HepG2 (cell line): ENCODE data around the gene GBE1. TPM values are rescaled to one million over a fixed set of nuclear protein-coding genes. Genes with fewer than 3 reads are reported as not detected.
"Not testable (repeated sequence)": the region's sequence is repeated elsewhere in the genome, so short reads cannot be mapped to it uniquely, and the experiment has no call there.

Experiments used
- ATAC-seq: fragments of 200-7000 bp; cut with Tn5 transposase; 3 replicates; pipeline ENCODE4 v1.9.1; 2020; ENCODE audit warnings: mild to moderate bottlenecking, moderate library complexity
- BruUV-seq: library from RNA; stranded (reverse); fragments of 400-500 nt; replicated peaks from 2 replicates; lab custom pipeline; 2021; lab: Mats Ljungman, UMichigan
- CTCF ChIA-PET: fragments of 300-600 bp; formaldehyde crosslinking; extraction: SDS; loops from one replicate; lab custom pipeline; 2021; ENCODE audit warnings: low total read pairs, inconsistent platforms, low intra/inter-chr PET ratio; lab: Yijun Ruan, JAX
- POLR2A ChIA-PET: fragments of 350-600 bp; sonication (Branson Sonifier 250); formaldehyde crosslinking; loops from one replicate; lab custom pipeline; 2020; ENCODE audit warnings: antibody characterized with exemption, inconsistent platforms; lab: Yijun Ruan, JAX
- DNase-seq: peaks from one replicate; pipeline ENCODE4 v3.0.0-alpha.2; 2015; ENCODE audit warnings: low spot score
- FAIRE-seq: peaks from 3 replicates; lab custom pipeline; 2011; peaks lifted over from hg19 to GRCh38; lab: Jason Lieb, UNC
- H2AFZ ChIP-seq: one replicate; pipeline ENCODE4 v1.6.1; 2011; ENCODE audit warnings: low read length, inconsistent platforms
- H3K27ac ChIP-seq: fragments of 300-600 bp; 3 replicates; pipeline ENCODE4 v1.8.0; 2011; ENCODE audit warnings: mixed run types, mild to moderate bottlenecking, mixed read lengths, low read length, inconsistent platforms; ENCODE audit not compliant: insufficient read depth; ENCODE audit errors: extremely low read length
- H3K27me3 ChIP-seq, 2 experiments: fragments of 200-600 bp in 1 of 2; 2 replicates in 1 of 2; 3 replicates in 1 of 2; pipeline versions ENCODE4 v1.6.0 to v1.8.0; 2011; ENCODE audit warnings: low read length in 2 of 2, mild to moderate bottlenecking in 2 of 2, moderate library complexity in 2 of 2, inconsistent platforms in 1 of 2; ENCODE audit not compliant: insufficient read depth in 2 of 2, control insufficient read depth in 1 of 2
- H3K36me3 ChIP-seq, 2 experiments: fragments of 200-600 bp in 1 of 2; replicated peaks in 1 of 2; 2 replicates in 1 of 2; 3 replicates in 1 of 2; pipeline versions ENCODE4 v1.5.1 to v1.8.0; 2011; ENCODE audit warnings: low read length in 2 of 2, inconsistent platforms in 1 of 2; ENCODE audit not compliant: insufficient read depth in 2 of 2, control insufficient read depth in 1 of 2
- H3K4me1 ChIP-seq: 2 replicates; pipeline ENCODE4 v1.5.1; 2012; ENCODE audit warnings: low read length, inconsistent platforms; ENCODE audit not compliant: insufficient read depth
- H3K4me2 ChIP-seq: 2 replicates; pipeline ENCODE4 v1.6.0; 2011; ENCODE audit warnings: low read depth, low read length, inconsistent platforms
- H3K4me3 ChIP-seq, 3 experiments: fragments of 200-600 bp in 1 of 3; sonication (generic), shearing (Covaris generic) in 1 of 3; replicated peaks in 1 of 3; 2 replicates each; pipeline ENCODE4 v1.5.1; 2011 to 2016; ENCODE audit warnings: low read length in 3 of 3, inconsistent platforms in 2 of 3, low read depth in 2 of 3, mild to moderate bottlenecking in 2 of 3, control low read depth in 1 of 3, mixed read lengths in 1 of 3; ENCODE audit not compliant: insufficient read depth in 1 of 3
- H3K79me2 ChIP-seq: one replicate; pipeline ENCODE4 v1.6.1; 2011; ENCODE audit warnings: low read length, inconsistent platforms; ENCODE audit not compliant: insufficient read depth
- H3K9ac ChIP-seq: 2 replicates; pipeline ENCODE4 v1.6.0; 2011; ENCODE audit warnings: mild to moderate bottlenecking, low read depth, low read length, inconsistent platforms; ENCODE audit not compliant: insufficient read depth
- H3K9me3 ChIP-seq: 2 replicates; pipeline ENCODE4 v1.5.1; 2012; ENCODE audit warnings: mild to moderate bottlenecking, low read length
- H4K20me1 ChIP-seq: 2 replicates; pipeline ENCODE4 v1.6.0; 2011; ENCODE audit warnings: inconsistent platforms, mild to moderate bottlenecking, low read length, moderate library complexity; ENCODE audit not compliant: insufficient read depth
- FOXK2 ChIP-seq: fragments of 450-650 bp; IDR thresholded peaks from 2 replicates; pipeline ENCODE4 v1.6.1; 2016
- GPBP1L1 ChIP-seq: sonication (generic); formaldehyde crosslinking; IDR thresholded peaks from 2 replicates; pipeline ENCODE4 v1.5.0; 2020; ENCODE audit warnings: mild to moderate bottlenecking, missing genetic modification reagents
- GZF1 ChIP-seq: sonication (generic); formaldehyde crosslinking; IDR thresholded peaks from 2 replicates; pipeline ENCODE4 v1.5.1; 2020; ENCODE audit warnings: mild to moderate bottlenecking, missing genetic modification reagents
- SSRP1 ChIP-seq: IDR thresholded peaks from 2 replicates; pipeline ENCODE4 v1.6.1; 2016; ENCODE audit warnings: control low read depth
- ZNF451 ChIP-seq: sonication (generic); formaldehyde crosslinking; IDR thresholded peaks from 2 replicates; pipeline ENCODE4 v1.5.0; 2020; ENCODE audit warnings: mild to moderate bottlenecking, missing genetic modification reagents
- ZNF513 ChIP-seq: sonication (generic); formaldehyde crosslinking; conservative IDR thresholded peaks from 2 replicates; pipeline ENCODE4 v1.5.0; 2020; ENCODE audit warnings: missing genetic modification reagents
- ZNF629 ChIP-seq: sonication (generic); formaldehyde crosslinking; conservative IDR thresholded peaks from 2 replicates; pipeline ENCODE4 v1.5.0; 2020; ENCODE audit warnings: missing genetic modification reagents
- ZNF678 ChIP-seq: sonication (generic); formaldehyde crosslinking; IDR thresholded peaks from 2 replicates; pipeline ENCODE4 v1.4.0; 2020; ENCODE audit warnings: mild to moderate bottlenecking, missing genetic modification reagents
- ZNF878 ChIP-seq: sonication (generic); formaldehyde crosslinking; IDR thresholded peaks from 2 replicates; pipeline ENCODE4 v1.8.1; 2023; ENCODE audit warnings: mild to moderate bottlenecking, missing genetic modification reagents, moderate library complexity
- WGBS: methylation state at CpG from one replicate; pipeline ENCODE4 v1.1.6; 2017; ENCODE audit warnings: low lambda C conversion rate; 5-methylcytosine and 5-hydroxymethylcytosine counted together
- in situ Hi-C: cut with HindIII; loops from 2 replicates; pipeline ENCODE4 v1.10.0; 2017; ENCODE audit warnings: low pct_unique_long_range_greater_than_20kb; ENCODE audit not compliant: extremely low pct_ligation_motif_present
- intact Hi-C: fragments of 100-400 bp; cut with micrococcal nuclease; formaldehyde crosslinking; loops from one replicate; pipeline ENCODE4 v1.10.0; 2022; ENCODE audit not compliant: unreplicated experiment
- polyA plus RNA-seq, 8 experiments: library from polyadenylated mRNA; depleted of rRNA in 3 of 8; stranded (reverse) in 7 of 8; unstranded in 1 of 8; fragments of >200 nt; fragmentation: Illumina TruSeq in 4 of 8; extraction: Trizol in 4 of 8; gene quantifications; 2 replicates each; pipeline versions ENCODE4 v1.2.1 to v1.2.3, GENCODE V29; 2011 to 2016; ENCODE audit warnings: low read depth in 4 of 8, missing spikeins in 1 of 8, mixed read lengths in 1 of 8; ENCODE audit not compliant: insufficient read depth in 1 of 8
- total RNA-seq, 5 experiments: library from RNA; depleted of rRNA; stranded (reverse); fragments of >200 nt; fragmentation: Illumina TruSeq; extraction: Trizol; gene quantifications; 2 replicates each; pipeline ENCODE4 v1.2.3, GENCODE V29; 2016; ENCODE audit warnings: low read depth in 1 of 5

Gene GBE1
- total and polyA plus RNA-seq, 2 of the 13 experiments (the other 11 are each of a cell fraction or from before 2014, with no cell fraction given): 22.9 to 36.1 TPM

GRCh38 chr3:81760215-81760614 is 1.2 kb downstream of the GBE1 start:
- H3K36me3 ChIP-seq: no peaks in the 10 kb centered on the region; a peak in 1 of 5 replicates
- intact Hi-C loops (loop anchor here (5.0 kb wide), 3 partner anchors 43 to 88 kb away; no protein-coding TSS in a partner anchor), in situ Hi-C loops (no loop called here)
- no peak for TF ChIP-seq ZNF678 (CRISPR knock-in tag)
- no peak for TF ChIP-seq GZF1
- no peak for TF ChIP-seq ZNF451
- no peak for TF ChIP-seq SSRP1 (CRISPR knock-in tag)
- TF ChIP-seq ZNF629 (CRISPR knock-in tag): peak; percentile 54; the same call in 1 of the 2 replicates
- no peak for TF ChIP-seq GPBP1L1 (CRISPR knock-in tag)
- no peak for TF ChIP-seq ZNF513 (CRISPR knock-in tag)
- TF ChIP-seq FOXK2: no peak
- no peak for TF ChIP-seq ZNF878
- no peak overlapping the region for H2AFZ ChIP-seq
- TSS peak; percentile 66 for BruUV-seq
- H3K27me3 ChIP-seq: no peaks in the 10 kb centered on the region
- CTCF ChIA-PET: no interaction called here
- ATAC-seq: no peak
- DNase-seq: no peak
- H3K27ac ChIP-seq: peak overlapping the region; percentile 97
- H4K20me1 ChIP-seq: no peaks in the 10 kb centered on the region
- FAIRE-seq: no peak
- 12% methylated on average over 3 of the region's 3 CpGs for WGBS
- peak overlapping the region; percentile 80 for H3K4me2 ChIP-seq
- peaks cover 51% of the 10 kb centered on the region for H3K79me2 ChIP-seq
- H3K9ac ChIP-seq: peak overlapping the region; percentile 88
- POLR2A ChIA-PET: no interaction called here
- H3K9me3 ChIP-seq: no peaks in the 10 kb centered on the region
- H3K4me3 ChIP-seq: peak overlapping the region; percentile 77 to 83 (median 79)
- H3K4me1 ChIP-seq: peaks cover 63% of the 10 kb centered on the region

DNA sequence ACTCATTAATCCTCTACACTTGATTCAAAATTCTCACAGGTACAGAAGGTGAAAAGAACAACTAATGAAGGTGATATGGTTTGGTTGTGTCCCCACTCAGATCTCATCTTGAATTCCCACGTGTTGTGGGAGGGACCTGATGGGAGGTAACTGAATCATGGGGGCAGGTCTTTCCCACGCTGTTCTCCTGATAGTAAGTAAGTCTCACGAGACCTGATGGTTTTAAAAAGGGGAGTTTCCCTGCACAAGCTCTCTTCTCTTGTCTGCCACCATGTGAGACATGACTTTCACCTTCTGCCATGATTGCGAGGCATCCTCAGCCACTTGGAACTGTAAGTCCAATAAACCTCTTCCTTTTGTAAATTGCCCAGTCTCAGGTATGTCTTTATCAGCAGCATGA is 2.7 kb downstream of the GBE1 start:
- peaks cover 54% of the 10 kb centered on the region for H3K4me1 ChIP-seq
- H3K27ac ChIP-seq, in situ Hi-C loops, H3K36me3 ChIP-seq, BruUV-seq, H4K20me1 ChIP-seq, CTCF ChIA-PET, intact Hi-C loops, DNase-seq, H3K9me3 ChIP-seq, H2AFZ ChIP-seq, H3K4me3 ChIP-seq, H3K27me3 ChIP-seq, H3K9ac ChIP-seq, ATAC-seq, FAIRE-seq, POLR2A ChIA-PET: not testable (repeated sequence)
- H3K79me2 ChIP-seq: peaks cover 59% of the 10 kb centered on the region
- 94% methylated on average over 4 of the region's 4 CpGs for WGBS
- peak overlapping the region; percentile 80; the same call in 1 of the 2 replicates for H3K4me2 ChIP-seq
